Measurements from ENCODE around the gene FOCAD. TPM values are rescaled to one million over a fixed set of nuclear protein-coding genes. Genes with fewer than 3 reads are reported as not detected.
"Not testable (repeated sequence)": the region's sequence is repeated elsewhere in the genome, so short reads cannot be mapped to it uniquely, and the experiment has no call there.

FOCAD gene
- total RNA-seq, 1 donor from 2014 or later: 146 TPM

DNA sequence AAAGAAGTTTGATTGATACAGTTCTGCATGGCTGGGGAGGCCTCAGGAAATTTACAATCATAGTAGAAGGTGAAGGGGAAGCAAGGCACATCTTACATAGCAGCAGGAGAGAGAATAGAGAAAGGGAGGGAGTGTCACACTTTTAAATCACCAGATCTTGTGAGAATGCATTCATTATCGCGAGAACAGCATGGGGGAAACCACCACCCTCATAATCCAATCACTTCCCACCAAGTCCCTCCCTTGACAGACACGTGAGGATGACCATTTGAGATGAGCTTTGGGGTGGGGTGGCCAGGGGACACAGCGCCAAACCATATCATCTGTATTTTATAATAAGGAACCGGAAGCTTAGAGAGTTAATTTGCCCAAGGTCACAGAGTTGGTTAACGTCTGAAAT is 13.7 kb upstream of the FOCAD start:
- no peak overlapping the region for H3K27ac ChIP-seq
- H3K9ac ChIP-seq: no peak overlapping the region
- no peaks in the 10 kb centered on the region for H3K27me3 ChIP-seq
- no peak for DNase-seq (ENCODE audit: low spot score)
- H3K9me3 ChIP-seq (ENCODE audit: low read depth): no peaks in the 10 kb centered on the region
- H2AFZ ChIP-seq (replicated peaks): no peak overlapping the region
- Mint-ChIP-seq H3K4me3 (no peak overlapping the region), H3K4me1 (peaks cover 15% of the 10 kb centered on the region), H3K36me3 (peaks cover 25% of the 10 kb centered on the region), H3K9me3 (peaks cover 3% of the 10 kb centered on the region), H3K27me3 (ENCODE audit: insufficient read depth, low read depth) (no peaks in the 10 kb centered on the region), H3K27ac (no peak overlapping the region)
- H3F3A ChIP-seq (ENCODE audit: low read depth): peaks cover 4% of the 10 kb centered on the region
- no peak overlapping the region for H3K4me2 ChIP-seq
- TF ChIP-seq EZH2 (IDR thresholded peaks at IDR 0.05) (no peak), EZH2phosphoT487 (IDR thresholded peaks at IDR 0.05) (no peak)
- TF ChIP-seq, protein P1, sequence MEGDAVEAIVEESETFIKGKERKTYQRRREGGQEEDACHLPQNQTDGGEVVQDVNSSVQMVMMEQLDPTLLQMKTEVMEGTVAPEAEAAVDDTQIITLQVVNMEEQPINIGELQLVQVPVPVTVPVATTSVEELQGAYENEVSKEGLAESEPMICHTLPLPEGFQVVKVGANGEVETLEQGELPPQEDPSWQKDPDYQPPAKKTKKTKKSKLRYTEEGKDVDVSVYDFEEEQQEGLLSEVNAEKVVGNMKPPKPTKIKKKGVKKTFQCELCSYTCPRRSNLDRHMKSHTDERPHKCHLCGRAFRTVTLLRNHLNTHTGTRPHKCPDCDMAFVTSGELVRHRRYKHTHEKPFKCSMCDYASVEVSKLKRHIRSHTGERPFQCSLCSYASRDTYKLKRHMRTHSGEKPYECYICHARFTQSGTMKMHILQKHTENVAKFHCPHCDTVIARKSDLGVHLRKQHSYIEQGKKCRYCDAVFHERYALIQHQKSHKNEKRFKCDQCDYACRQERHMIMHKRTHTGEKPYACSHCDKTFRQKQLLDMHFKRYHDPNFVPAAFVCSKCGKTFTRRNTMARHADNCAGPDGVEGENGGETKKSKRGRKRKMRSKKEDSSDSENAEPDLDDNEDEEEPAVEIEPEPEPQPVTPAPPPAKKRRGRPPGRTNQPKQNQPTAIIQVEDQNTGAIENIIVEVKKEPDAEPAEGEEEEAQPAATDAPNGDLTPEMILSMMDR (IDR thresholded peaks at IDR 0.05): no peak
- no peak overlapping the region for H3K4me3 ChIP-seq
- H4K20me1 ChIP-seq (ENCODE audit: low read depth): peaks cover 12% of the 10 kb centered on the region
- peaks cover 82% of the 10 kb centered on the region for H3K79me2 ChIP-seq (ENCODE audit: low read depth)
- peaks cover 18% of the 10 kb centered on the region for H3K4me1 ChIP-seq
- no peaks in the 10 kb centered on the region for H3K36me3 ChIP-seq

DNA sequence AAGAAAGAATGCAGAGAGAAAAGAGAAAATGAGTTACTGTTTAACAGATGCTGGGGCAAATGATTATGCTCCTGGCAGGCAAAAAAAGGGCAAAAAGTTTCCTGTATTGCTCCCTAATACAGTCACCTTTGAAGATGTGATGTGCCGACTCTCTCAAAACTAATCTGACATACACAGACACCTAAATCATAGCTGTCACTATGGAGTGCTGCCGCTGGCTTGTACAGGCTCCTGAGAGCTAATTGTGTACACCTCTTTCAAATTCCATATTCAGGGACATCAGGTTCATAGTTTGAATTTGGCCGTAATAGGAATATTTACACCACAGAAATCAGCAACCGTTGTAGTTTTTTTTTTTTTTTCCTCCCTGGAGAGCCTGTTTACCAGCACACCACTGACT is 12.4 kb upstream of the FOCAD start:
- H3K27me3 Mint-ChIP-seq (ENCODE audit: insufficient read depth, low read depth): no peaks in the 10 kb centered on the region
- Histone ChIP-seq H3K27me3 (no peaks in the 10 kb centered on the region), H3K4me1 (peaks cover 18% of the 10 kb centered on the region), H3K79me2 (ENCODE audit: low read depth) (peaks cover 74% of the 10 kb centered on the region), H3F3A (ENCODE audit: low read depth) (peaks cover 4% of the 10 kb centered on the region), H3K27ac (no peak overlapping the region), H2AFZ (replicated peaks) (no peak overlapping the region), H4K20me1 (ENCODE audit: low read depth) (peaks cover 12% of the 10 kb centered on the region), H3K9me3 (ENCODE audit: low read depth) (no peaks in the 10 kb centered on the region), H3K4me2 (no peak overlapping the region), H3K36me3 (no peaks in the 10 kb centered on the region), H3K9ac (no peak overlapping the region), H3K4me3 (no peak overlapping the region)
- no peak for DNase-seq (ENCODE audit: low spot score)
- H3K4me1 Mint-ChIP-seq: peaks cover 15% of the 10 kb centered on the region
- no peak overlapping the region for H3K4me3 Mint-ChIP-seq
- H3K36me3 Mint-ChIP-seq: peaks cover 32% of the 10 kb centered on the region
- TF ChIP-seq EZH2phosphoT487 (IDR thresholded peaks at IDR 0.05): no peak
- TF ChIP-seq EZH2 (IDR thresholded peaks at IDR 0.05): no peak
- TF ChIP-seq, protein P1 (IDR thresholded peaks at IDR 0.05): no peak
- H3K27ac Mint-ChIP-seq: no peak overlapping the region
- peaks cover 9% of the 10 kb centered on the region for H3K9me3 Mint-ChIP-seq

DNA sequence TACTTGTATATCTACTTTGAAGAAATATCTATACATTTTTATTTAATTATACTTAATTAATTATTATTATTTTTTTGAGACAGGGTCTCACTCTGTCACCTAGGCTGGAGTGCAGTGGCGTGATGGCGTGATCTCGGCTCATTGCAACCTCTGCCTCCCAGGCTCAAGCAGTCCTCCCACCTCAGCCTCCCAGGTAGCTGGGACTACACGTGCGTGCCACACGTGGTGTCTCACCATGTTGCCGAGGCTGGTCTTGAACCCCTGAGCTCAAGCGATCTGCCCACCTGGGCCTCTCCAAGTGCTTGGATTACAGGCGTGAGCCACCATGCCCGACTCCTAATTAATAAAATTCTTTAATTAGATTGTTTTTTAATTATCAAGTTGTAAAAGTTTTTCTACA is 10.5 kb upstream of the FOCAD start:
- H3K4me3 ChIP-seq; H3K27ac Mint-ChIP-seq; H2AFZ ChIP-seq (replicated peaks); DNase-seq (ENCODE audit: low spot score); H3K27me3 Mint-ChIP-seq (ENCODE audit: insufficient read depth, low read depth); H3K27ac ChIP-seq; H3F3A ChIP-seq (ENCODE audit: low read depth); H3K36me3 ChIP-seq; H3K9me3 ChIP-seq (ENCODE audit: low read depth); H3K27me3 ChIP-seq; H4K20me1 ChIP-seq (ENCODE audit: low read depth); H3K4me3 Mint-ChIP-seq; H3K4me2 ChIP-seq; H3K9ac ChIP-seq: not testable (repeated sequence)
- peaks cover 14% of the 10 kb centered on the region for H3K9me3 Mint-ChIP-seq
- peaks cover 30% of the 10 kb centered on the region for H3K36me3 Mint-ChIP-seq
- H3K79me2 ChIP-seq (ENCODE audit: low read depth): peaks cover 59% of the 10 kb centered on the region
- peaks cover 24% of the 10 kb centered on the region for H3K4me1 Mint-ChIP-seq
- peaks cover 18% of the 10 kb centered on the region for H3K4me1 ChIP-seq

DNA sequence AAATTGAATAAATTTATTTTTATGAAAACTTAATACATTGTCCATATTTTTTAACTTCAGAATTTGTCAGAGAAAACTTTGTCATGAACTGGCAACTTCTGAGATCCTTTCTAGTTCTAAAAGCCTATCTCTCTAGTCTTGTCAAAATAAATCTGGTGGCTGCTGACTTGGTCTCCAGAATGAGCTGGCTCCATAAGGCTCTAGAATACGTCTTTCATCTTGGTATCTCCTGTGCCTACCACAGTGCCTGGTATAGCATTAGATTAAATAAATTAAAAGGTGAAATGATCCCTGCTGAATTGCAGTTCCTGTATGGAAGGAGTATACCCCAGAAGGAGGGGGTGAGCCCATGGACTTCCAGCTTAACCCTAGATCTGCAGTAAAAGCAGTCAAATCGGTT is 2.6 kb upstream of the FOCAD start:
- Mint-ChIP-seq H3K36me3 (peaks cover 8% of the 10 kb centered on the region), H3K9me3 (peaks cover 5% of the 10 kb centered on the region), H3K27ac (no peak overlapping the region), H3K4me3 (no peak overlapping the region), H3K4me1 (peaks cover 33% of the 10 kb centered on the region), H3K27me3 (ENCODE audit: insufficient read depth, low read depth) (no peaks in the 10 kb centered on the region)
- TF ChIP-seq EZH2phosphoT487 (IDR thresholded peaks at IDR 0.05): no peak
- no peak for TF ChIP-seq EZH2 (IDR thresholded peaks at IDR 0.05)
- TF ChIP-seq, protein P1 (IDR thresholded peaks at IDR 0.05): no peak
- Histone ChIP-seq H3K4me1 (peaks cover 20% of the 10 kb centered on the region), H4K20me1 (ENCODE audit: low read depth) (peaks cover 42% of the 10 kb centered on the region), H3K4me2 (no peak overlapping the region), H3F3A (ENCODE audit: low read depth) (peaks cover 23% of the 10 kb centered on the region), H3K36me3 (no peaks in the 10 kb centered on the region), H3K27ac (no peak overlapping the region), H2AFZ (replicated peaks) (no peak overlapping the region), H3K9ac (no peak overlapping the region), H3K4me3 (no peak overlapping the region), H3K79me2 (ENCODE audit: low read depth) (peaks cover 36% of the 10 kb centered on the region), H3K9me3 (ENCODE audit: low read depth) (no peaks in the 10 kb centered on the region), H3K27me3 (no peaks in the 10 kb centered on the region)
- no peak for DNase-seq (ENCODE audit: low spot score)

Measured in neural progenitor cell (in vitro differentiated cells).